Esophagus squamous epithelium (tissue), 4 donors: Measurements from ENCODE around the gene ATP11A.

ENCODE experiments used
- POLR2A ChIP-seq, 4 donors: fragments of 450-650 bp; IDR thresholded peaks; one replicate each; pipeline ENCODE4 v1.6.1; 2017; ENCODE audit warnings: antibody characterized with exemption in 4 of 4, mild to moderate bottlenecking in 4 of 4, moderate library complexity in 3 of 4
- TF ChIP-seq, protein P1 (sequence below), 6 experiments: fragments of 450-650 bp in 4 of 6; fragments of 200-600 bp in 2 of 6; sonication (generic) in 2 of 6; IDR thresholded peaks; one replicate each; pipeline ENCODE4 v1.5.1; 2016 to 2019; ENCODE audit warnings: antibody characterized with exemption in 6 of 6, mild to moderate bottlenecking in 4 of 6, moderate library complexity in 4 of 6

DNA sequence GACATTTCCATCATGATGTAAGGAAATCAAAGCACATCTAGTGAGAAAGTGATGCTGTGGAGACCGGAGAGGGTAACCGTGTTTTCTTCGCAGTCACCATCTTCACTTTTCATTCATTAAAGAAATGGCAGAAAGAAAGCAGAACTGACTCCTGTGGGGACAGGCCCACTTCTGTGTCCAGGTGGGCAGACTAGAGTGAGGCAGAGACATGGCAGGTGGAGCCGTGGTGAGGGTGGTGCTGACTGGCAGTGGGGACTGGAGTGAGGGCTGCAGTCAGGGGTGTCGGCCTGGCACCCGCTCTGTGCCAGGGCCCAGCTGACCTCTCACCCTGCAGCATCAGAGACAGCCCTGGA lies 207.7 kb downstream of the ATP11A start:
- TF ChIP-seq, protein P1, sequence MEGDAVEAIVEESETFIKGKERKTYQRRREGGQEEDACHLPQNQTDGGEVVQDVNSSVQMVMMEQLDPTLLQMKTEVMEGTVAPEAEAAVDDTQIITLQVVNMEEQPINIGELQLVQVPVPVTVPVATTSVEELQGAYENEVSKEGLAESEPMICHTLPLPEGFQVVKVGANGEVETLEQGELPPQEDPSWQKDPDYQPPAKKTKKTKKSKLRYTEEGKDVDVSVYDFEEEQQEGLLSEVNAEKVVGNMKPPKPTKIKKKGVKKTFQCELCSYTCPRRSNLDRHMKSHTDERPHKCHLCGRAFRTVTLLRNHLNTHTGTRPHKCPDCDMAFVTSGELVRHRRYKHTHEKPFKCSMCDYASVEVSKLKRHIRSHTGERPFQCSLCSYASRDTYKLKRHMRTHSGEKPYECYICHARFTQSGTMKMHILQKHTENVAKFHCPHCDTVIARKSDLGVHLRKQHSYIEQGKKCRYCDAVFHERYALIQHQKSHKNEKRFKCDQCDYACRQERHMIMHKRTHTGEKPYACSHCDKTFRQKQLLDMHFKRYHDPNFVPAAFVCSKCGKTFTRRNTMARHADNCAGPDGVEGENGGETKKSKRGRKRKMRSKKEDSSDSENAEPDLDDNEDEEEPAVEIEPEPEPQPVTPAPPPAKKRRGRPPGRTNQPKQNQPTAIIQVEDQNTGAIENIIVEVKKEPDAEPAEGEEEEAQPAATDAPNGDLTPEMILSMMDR (IDR thresholded peaks at IDR 0.05): no peak
- TF ChIP-seq POLR2A (IDR thresholded peaks at IDR 0.05): no peak
